ENCODE data around the gene APBA3. TPM values are rescaled to one million over a fixed set of nuclear protein-coding genes. Genes with fewer than 3 reads are reported as not detected.

The APBA3 gene
- total RNA-seq, 1 experiment from 2014 or later: 24.3 TPM

- H3K27me3 ChIP-seq (replicated peaks): peaks cover 34% of the 10 kb centered on the region
- H3K4me1 ChIP-seq (replicated peaks): no peaks in the 10 kb centered on the region
- no peak overlapping the region for H3K27ac ChIP-seq
- H3K9me3 ChIP-seq (replicated peaks): peaks cover 7% of the 10 kb centered on the region; the same call in 1 of the 2 replicates
- no peaks in the 10 kb centered on the region for H3K36me3 ChIP-seq
- H3K4me3 ChIP-seq: no peak overlapping the region
- no peak for DNase-seq (ENCODE audit: low read depth in 1 of 2, low spot score in 2 of 2)
Observed at GRCh38 chr19:3800996-3801395, 39.5 kb upstream of the APBA3 start.

GRCh38 chr19:3798137-3798536 lies 36.6 kb upstream of the APBA3 start:
- H3K4me3 ChIP-seq: no peak overlapping the region
- H3K4me1 ChIP-seq (replicated peaks): no peaks in the 10 kb centered on the region
- DNase-seq (ENCODE audit: low read depth in 1 of 2, low spot score in 2 of 2): no peak
- peaks cover 8% of the 10 kb centered on the region; the same call in 1 of the 2 replicates for H3K9me3 ChIP-seq (replicated peaks)
- peaks cover 36% of the 10 kb centered on the region for H3K27me3 ChIP-seq (replicated peaks)
- H3K36me3 ChIP-seq: no peaks in the 10 kb centered on the region
- H3K27ac ChIP-seq: no peak overlapping the region

- Histone ChIP-seq H3K4me3 (no peak overlapping the region), H3K27ac (no peak overlapping the region), H3K9me3 (replicated peaks) (peaks cover 8% of the 10 kb centered on the region; the same call in 1 of the 2 replicates), H3K36me3 (no peaks in the 10 kb centered on the region), H3K4me1 (replicated peaks) (no peaks in the 10 kb centered on the region), H3K27me3 (replicated peaks) (peaks cover 26% of the 10 kb centered on the region)
- DNase-seq (ENCODE audit: low read depth in 1 of 2, low spot score in 2 of 2): no peak
Observed at GRCh38 chr19:3796358-3796757, 34.9 kb upstream of the APBA3 start.

GRCh38 chr19:3793799-3794198 lies 32.3 kb upstream of the APBA3 start:
- no peak overlapping the region for H3K4me3 ChIP-seq
- peaks cover 8% of the 10 kb centered on the region; the same call in 1 of the 2 replicates for H3K9me3 ChIP-seq (replicated peaks)
- H3K27ac ChIP-seq: no peak overlapping the region
- H3K4me1 ChIP-seq (replicated peaks): no peaks in the 10 kb centered on the region
- H3K36me3 ChIP-seq: no peaks in the 10 kb centered on the region
- peaks cover 13% of the 10 kb centered on the region for H3K27me3 ChIP-seq (replicated peaks)
- DNase-seq (ENCODE audit: low read depth in 1 of 2, low spot score in 2 of 2): no peak

- Histone ChIP-seq H3K4me1 (replicated peaks) (no peaks in the 10 kb centered on the region), H3K36me3 (no peaks in the 10 kb centered on the region), H3K4me3 (no peak overlapping the region), H3K27me3 (replicated peaks) (peaks cover 14% of the 10 kb centered on the region; the same call in 1 of the 2 replicates), H3K27ac (no peak overlapping the region), H3K9me3 (replicated peaks) (peaks cover 8% of the 10 kb centered on the region; the same call in 1 of the 2 replicates)
- DNase-seq (ENCODE audit: low read depth in 1 of 2, low spot score in 2 of 2): no peak
Observed at GRCh38 chr19:3792114-3792513, 30.6 kb upstream of the APBA3 start.

GRCh38 chr19:3790941-3791340 lies 29.4 kb upstream of the APBA3 start:
- Histone ChIP-seq H3K9me3 (replicated peaks) (no peaks in the 10 kb centered on the region), H3K27ac (no peak overlapping the region), H3K4me1 (replicated peaks) (no peaks in the 10 kb centered on the region), H3K27me3 (replicated peaks) (peaks cover 18% of the 10 kb centered on the region), H3K36me3 (no peaks in the 10 kb centered on the region), H3K4me3 (no peak overlapping the region)
- DNase-seq (ENCODE audit: low read depth in 1 of 2, low spot score in 2 of 2): no peak

- Histone ChIP-seq H3K9me3 (replicated peaks) (no peaks in the 10 kb centered on the region), H3K27ac (no peak overlapping the region), H3K4me1 (replicated peaks) (no peaks in the 10 kb centered on the region), H3K27me3 (replicated peaks) (peaks cover 24% of the 10 kb centered on the region), H3K4me3 (no peak overlapping the region), H3K36me3 (no peaks in the 10 kb centered on the region)
- DNase-seq (ENCODE audit: low read depth in 1 of 2, low spot score in 2 of 2): no peak
Observed at GRCh38 chr19:3790209-3790734, 28.8 kb upstream of the APBA3 start.

GRCh38 chr19:3788996-3789778 lies 27.7 kb upstream of the APBA3 start:
- Histone ChIP-seq H3K4me3 (no peak overlapping the region), H3K9me3 (replicated peaks) (no peaks in the 10 kb centered on the region), H3K4me1 (replicated peaks) (no peaks in the 10 kb centered on the region), H3K27ac (no peak overlapping the region), H3K27me3 (replicated peaks) (peaks cover 35% of the 10 kb centered on the region), H3K36me3 (no peaks in the 10 kb centered on the region)
- no peak for DNase-seq (ENCODE audit: low read depth in 1 of 2, low spot score in 2 of 2)

- Histone ChIP-seq H3K36me3 (no peaks in the 10 kb centered on the region), H3K4me3 (no peak within 1 kb of the TSS), H3K4me1 (replicated peaks) (no peaks in the 10 kb centered on the region), H3K27me3 (replicated peaks) (peaks cover 35% of the 10 kb centered on the region), H3K9me3 (replicated peaks) (peaks cover 14% of the 10 kb centered on the region), H3K27ac (no peak within 1 kb of the TSS)
- DNase-seq (ENCODE audit: low read depth in 1 of 2, low spot score in 2 of 2): no peak
Observed at GRCh38 chr19:3785938-3786824, 24.7 kb upstream of the APBA3 start, which contains the start of gene MATK. Gene MATK (minus strand): TSS chr19:3786381. CDS start chr19:3785135, 1,246 bp downstream.

GRCh38 chr19:3785451-3785937 lies 24.0 kb upstream of the APBA3 start:
- H3K4me3 ChIP-seq: no peak overlapping the region
- H3K4me1 ChIP-seq (replicated peaks): no peaks in the 10 kb centered on the region
- H3K27ac ChIP-seq: no peak overlapping the region

GRCh38 chr19:3784607-3785450 lies 23.3 kb upstream of the APBA3 start:
- H3K4me3 ChIP-seq: no peak overlapping the region
- no peaks in the 10 kb centered on the region for H3K4me1 ChIP-seq (replicated peaks)
- H3K36me3 ChIP-seq: no peaks in the 10 kb centered on the region
- H3K27ac ChIP-seq: no peak overlapping the region
- peaks cover 35% of the 10 kb centered on the region for H3K27me3 ChIP-seq (replicated peaks)
- peaks cover 17% of the 10 kb centered on the region for H3K9me3 ChIP-seq (replicated peaks)
- no peak for DNase-seq (ENCODE audit: low read depth in 1 of 2, low spot score in 2 of 2)

More at GRCh38 chr19:3785451-3785937, 24.0 kb upstream of the APBA3 start:
- peaks cover 17% of the 10 kb centered on the region for H3K9me3 ChIP-seq (replicated peaks)
- no peak for DNase-seq (ENCODE audit: low read depth in 1 of 2, low spot score in 2 of 2)
- peaks cover 35% of the 10 kb centered on the region for H3K27me3 ChIP-seq (replicated peaks)
- no peaks in the 10 kb centered on the region for H3K36me3 ChIP-seq

GRCh38 chr19:3783660-3784584 lies 22.4 kb upstream of the APBA3 start:
- peaks cover 30% of the 10 kb centered on the region for H3K27me3 ChIP-seq (replicated peaks)
- peaks cover 17% of the 10 kb centered on the region for H3K9me3 ChIP-seq (replicated peaks)
- H3K36me3 ChIP-seq: no peaks in the 10 kb centered on the region
- H3K4me1 ChIP-seq (replicated peaks): no peaks in the 10 kb centered on the region
- DNase-seq (ENCODE audit: low read depth in 1 of 2, low spot score in 2 of 2): no peak
- H3K4me3 ChIP-seq: no peak overlapping the region
- no peak overlapping the region for H3K27ac ChIP-seq

Measured in SJSA1 (cell line).